ENCODE results near the gene HHEX.

DNA sequence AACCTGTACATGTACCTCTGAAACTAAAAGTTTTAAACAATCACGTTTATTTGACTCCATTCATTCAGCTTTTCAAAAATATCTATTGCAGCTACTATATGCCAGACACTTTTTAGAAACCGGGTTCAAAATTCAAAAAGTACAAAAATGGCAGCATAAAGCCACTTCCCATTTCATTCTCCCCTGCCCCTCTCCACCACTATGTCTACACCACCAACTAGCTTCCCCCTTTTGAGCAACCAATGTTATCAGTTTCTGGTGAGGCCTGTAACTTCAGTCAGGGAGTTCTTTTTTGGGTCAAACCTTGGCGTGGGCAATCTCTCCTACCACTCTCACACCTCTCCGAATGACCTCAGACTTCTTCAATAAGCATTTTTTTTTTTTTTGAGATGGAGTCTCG, 11.5 kb upstream of the HHEX start:
- TF ChIP-seq ARNTL (CRISPR knock-in tag; IDR thresholded peaks at IDR 0.05; ENCODE audit: borderline replicate concordance, low read depth), result no peak
- no peak for TF ChIP-seq TOX (CRISPR knock-in tag; IDR thresholded peaks at IDR 0.05; ENCODE audit: borderline replicate concordance)
- TF ChIP-seq GLIS3 (CRISPR knock-in tag; IDR thresholded peaks at IDR 0.05), result no peak
